HepG2 (cell line): Measurements from ENCODE around the gene WDR76. TPM values are rescaled to one million over a fixed set of nuclear protein-coding genes. Genes with fewer than 3 reads are reported as not detected.

Source experiments
- CEBPB ChIP-seq: IDR thresholded peaks from 2 replicates; pipeline ENCODE4 v1.6.1; 2011; ENCODE audit warnings: low read depth, low read length, improper control_type of control experiment, borderline replicate concordance
- FOXA3 ChIP-seq: IDR thresholded peaks from 2 replicates; pipeline ENCODE4 v1.6.1; 2016; ENCODE audit warnings: missing genetic modification reagents, missing compliant biosample characterization
- IRF9 ChIP-seq: sonication (generic); formaldehyde crosslinking; IDR thresholded peaks from 2 replicates; pipeline ENCODE4 v1.8.0; 2022; ENCODE audit warnings: missing genetic modification reagents, mild to moderate bottlenecking, borderline replicate concordance
- MZF1 ChIP-seq: sonication (generic); formaldehyde crosslinking; IDR thresholded peaks from 2 replicates; pipeline ENCODE4 v1.8.1; 2023; ENCODE audit warnings: mild to moderate bottlenecking, missing genetic modification reagents, borderline replicate concordance
- NFATC3 ChIP-seq: sonication (generic); formaldehyde crosslinking; IDR thresholded peaks from 2 replicates; pipeline ENCODE4 v1.5.1; 2020; ENCODE audit warnings: mild to moderate bottlenecking, missing genetic modification reagents
- RBFOX2 ChIP-seq: fragments of 200-400 bp; formaldehyde crosslinking; IDR thresholded peaks from 2 replicates; pipeline ENCODE4 v1.6.1; 2017; ENCODE audit warnings: low read depth, mild to moderate bottlenecking, low read length
- RXRA ChIP-seq: sonication (generic); formaldehyde crosslinking; IDR thresholded peaks from 2 replicates; pipeline ENCODE4 v1.5.1; 2020; ENCODE audit warnings: missing genetic modification reagents
- SP2 ChIP-seq: sonication (generic); formaldehyde crosslinking; IDR thresholded peaks from 2 replicates; pipeline ENCODE4 v1.5.1; 2020; ENCODE audit warnings: mild to moderate bottlenecking, missing genetic modification reagents
- ZBTB3 ChIP-seq: sonication (generic); formaldehyde crosslinking; IDR thresholded peaks from 2 replicates; pipeline ENCODE4 v1.4.0; 2020; ENCODE audit warnings: low read depth, mild to moderate bottlenecking, moderate library complexity, missing genetic modification reagents, borderline replicate concordance
- ZNF205 ChIP-seq: IDR thresholded peaks from 2 replicates; pipeline ENCODE4 v1.6.1; 2018; ENCODE audit warnings: missing biosample characterization, missing genetic modification reagents
- ZNF598 ChIP-seq: sonication (generic); formaldehyde crosslinking; IDR thresholded peaks from 2 replicates; pipeline ENCODE4 v1.5.1; 2020; ENCODE audit warnings: mild to moderate bottlenecking, missing genetic modification reagents, borderline replicate concordance
- polyA plus RNA-seq, 8 experiments: library from polyadenylated mRNA; depleted of rRNA in 3 of 8; stranded (reverse) in 7 of 8; unstranded in 1 of 8; fragments of >200 nt; fragmentation: Illumina TruSeq in 4 of 8; extraction: Trizol in 4 of 8; gene quantifications; 2 replicates each; pipeline versions ENCODE4 v1.2.1 to v1.2.3, GENCODE V29; 2011 to 2016; ENCODE audit warnings: low read depth in 4 of 8, missing spikeins in 1 of 8, mixed read lengths in 1 of 8; ENCODE audit not compliant: insufficient read depth in 1 of 8
- total RNA-seq, 5 experiments: library from RNA; depleted of rRNA; stranded (reverse); fragments of >200 nt; fragmentation: Illumina TruSeq; extraction: Trizol; gene quantifications; 2 replicates each; pipeline ENCODE4 v1.2.3, GENCODE V29; 2016; ENCODE audit warnings: low read depth in 1 of 5
- TF ChIP-seq, protein P1 (sequence below): sonication (generic); formaldehyde crosslinking; IDR thresholded peaks from 2 replicates; pipeline ENCODE4 v1.5.0; 2020; ENCODE audit warnings: mild to moderate bottlenecking, low read depth, missing genetic modification reagents, borderline replicate concordance
- TF ChIP-seq, protein P2 (sequence below): sonication (generic); formaldehyde crosslinking; IDR thresholded peaks from 2 replicates; pipeline ENCODE4 v1.4.0; 2020; ENCODE audit warnings: missing genetic modification reagents
- TF ChIP-seq, protein P3 (sequence below): sonication (generic); formaldehyde crosslinking; IDR thresholded peaks from 2 replicates; pipeline ENCODE4 v1.8.0; 2022; ENCODE audit warnings: missing genetic modification reagents, mild to moderate bottlenecking, moderate library complexity, borderline replicate concordance
- TF ChIP-seq, protein P4 (sequence below): sonication (generic); formaldehyde crosslinking; IDR thresholded peaks from 2 replicates; pipeline ENCODE4 v1.4.0; 2020; ENCODE audit warnings: mild to moderate bottlenecking, missing genetic modification reagents

The WDR76 gene
- total and polyA plus RNA-seq, 2 of the 13 experiments (the other 11 are each of a cell fraction or from before 2014, with no cell fraction given): 1.1 to 9.7 TPM

- TF ChIP-seq IRF9 (CRISPR knock-in tag) (no peak), CEBPB (no peak), SP2 (CRISPR knock-in tag) (no peak), ZNF205 (CRISPR knock-in tag) (no peak), RXRA (CRISPR knock-in tag) (0 out of 2 replicates have a peak, but pooled peaks have one; percentile 24), FOXA3 (CRISPR knock-in tag) (no peak), MZF1 (no peak), RBFOX2 (peak; percentile 57), ZNF598 (CRISPR knock-in tag) (no peak), NFATC3 (CRISPR knock-in tag) (no peak), ZBTB3 (CRISPR knock-in tag) (no peak)
- TF ChIP-seq, protein P1, sequence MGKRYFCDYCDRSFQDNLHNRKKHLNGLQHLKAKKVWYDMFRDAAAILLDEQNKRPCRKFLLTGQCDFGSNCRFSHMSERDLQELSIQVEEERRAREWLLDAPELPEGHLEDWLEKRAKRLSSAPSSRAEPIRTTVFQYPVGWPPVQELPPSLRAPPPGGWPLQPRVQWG: no peak
- TF ChIP-seq, protein P2, sequence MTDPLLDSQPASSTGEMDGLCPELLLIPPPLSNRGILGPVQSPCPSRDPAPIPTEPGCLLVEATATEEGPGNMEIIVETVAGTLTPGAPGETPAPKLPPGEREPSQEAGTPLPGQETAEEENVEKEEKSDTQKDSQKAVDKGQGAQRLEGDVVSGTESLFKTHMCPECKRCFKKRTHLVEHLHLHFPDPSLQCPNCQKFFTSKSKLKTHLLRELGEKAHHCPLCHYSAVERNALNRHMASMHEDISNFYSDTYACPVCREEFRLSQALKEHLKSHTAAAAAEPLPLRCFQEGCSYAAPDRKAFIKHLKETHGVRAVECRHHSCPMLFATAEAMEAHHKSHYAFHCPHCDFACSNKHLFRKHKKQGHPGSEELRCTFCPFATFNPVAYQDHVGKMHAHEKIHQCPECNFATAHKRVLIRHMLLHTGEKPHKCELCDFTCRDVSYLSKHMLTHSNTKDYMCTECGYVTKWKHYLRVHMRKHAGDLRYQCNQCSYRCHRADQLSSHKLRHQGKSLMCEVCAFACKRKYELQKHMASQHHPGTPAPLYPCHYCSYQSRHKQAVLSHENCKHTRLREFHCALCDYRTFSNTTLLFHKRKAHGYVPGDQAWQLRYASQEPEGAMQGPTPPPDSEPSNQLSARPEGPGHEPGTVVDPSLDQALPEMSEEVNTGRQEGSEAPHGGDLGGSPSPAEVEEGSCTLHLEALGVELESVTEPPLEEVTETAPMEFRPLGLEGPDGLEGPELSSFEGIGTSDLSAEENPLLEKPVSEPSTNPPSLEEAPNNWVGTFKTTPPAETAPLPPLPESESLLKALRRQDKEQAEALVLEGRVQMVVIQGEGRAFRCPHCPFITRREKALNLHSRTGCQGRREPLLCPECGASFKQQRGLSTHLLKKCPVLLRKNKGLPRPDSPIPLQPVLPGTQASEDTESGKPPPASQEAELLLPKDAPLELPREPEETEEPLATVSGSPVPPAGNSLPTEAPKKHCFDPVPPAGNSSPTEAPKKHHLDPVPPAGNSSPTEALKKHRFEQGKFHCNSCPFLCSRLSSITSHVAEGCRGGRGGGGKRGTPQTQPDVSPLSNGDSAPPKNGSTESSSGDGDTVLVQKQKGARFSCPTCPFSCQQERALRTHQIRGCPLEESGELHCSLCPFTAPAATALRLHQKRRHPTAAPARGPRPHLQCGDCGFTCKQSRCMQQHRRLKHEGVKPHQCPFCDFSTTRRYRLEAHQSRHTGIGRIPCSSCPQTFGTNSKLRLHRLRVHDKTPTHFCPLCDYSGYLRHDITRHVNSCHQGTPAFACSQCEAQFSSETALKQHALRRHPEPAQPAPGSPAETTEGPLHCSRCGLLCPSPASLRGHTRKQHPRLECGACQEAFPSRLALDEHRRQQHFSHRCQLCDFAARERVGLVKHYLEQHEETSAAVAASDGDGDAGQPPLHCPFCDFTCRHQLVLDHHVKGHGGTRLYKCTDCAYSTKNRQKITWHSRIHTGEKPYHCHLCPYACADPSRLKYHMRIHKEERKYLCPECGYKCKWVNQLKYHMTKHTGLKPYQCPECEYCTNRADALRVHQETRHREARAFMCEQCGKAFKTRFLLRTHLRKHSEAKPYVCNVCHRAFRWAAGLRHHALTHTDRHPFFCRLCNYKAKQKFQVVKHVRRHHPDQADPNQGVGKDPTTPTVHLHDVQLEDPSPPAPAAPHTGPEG (CRISPR knock-in tag): no peak
- TF ChIP-seq, protein P3, sequence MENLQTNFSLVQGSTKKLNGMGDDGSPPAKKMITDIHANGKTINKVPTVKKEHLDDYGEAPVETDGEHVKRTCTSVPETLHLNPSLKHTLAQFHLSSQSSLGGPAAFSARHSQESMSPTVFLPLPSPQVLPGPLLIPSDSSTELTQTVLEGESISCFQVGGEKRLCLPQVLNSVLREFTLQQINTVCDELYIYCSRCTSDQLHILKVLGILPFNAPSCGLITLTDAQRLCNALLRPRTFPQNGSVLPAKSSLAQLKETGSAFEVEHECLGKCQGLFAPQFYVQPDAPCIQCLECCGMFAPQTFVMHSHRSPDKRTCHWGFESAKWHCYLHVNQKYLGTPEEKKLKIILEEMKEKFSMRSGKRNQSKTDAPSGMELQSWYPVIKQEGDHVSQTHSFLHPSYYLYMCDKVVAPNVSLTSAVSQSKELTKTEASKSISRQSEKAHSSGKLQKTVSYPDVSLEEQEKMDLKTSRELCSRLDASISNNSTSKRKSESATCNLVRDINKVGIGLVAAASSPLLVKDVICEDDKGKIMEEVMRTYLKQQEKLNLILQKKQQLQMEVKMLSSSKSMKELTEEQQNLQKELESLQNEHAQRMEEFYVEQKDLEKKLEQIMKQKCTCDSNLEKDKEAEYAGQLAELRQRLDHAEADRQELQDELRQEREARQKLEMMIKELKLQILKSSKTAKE (CRISPR knock-in tag): no peak
- TF ChIP-seq, protein P4, sequence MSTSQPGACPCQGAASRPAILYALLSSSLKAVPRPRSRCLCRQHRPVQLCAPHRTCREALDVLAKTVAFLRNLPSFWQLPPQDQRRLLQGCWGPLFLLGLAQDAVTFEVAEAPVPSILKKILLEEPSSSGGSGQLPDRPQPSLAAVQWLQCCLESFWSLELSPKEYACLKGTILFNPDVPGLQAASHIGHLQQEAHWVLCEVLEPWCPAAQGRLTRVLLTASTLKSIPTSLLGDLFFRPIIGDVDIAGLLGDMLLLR (CRISPR knock-in tag): peak; percentile 54; the same call in 1 of the 2 replicates
These were observed at the start of gene WDR76 (continued) for GRCh38 chr15:43826508-43827341.
